Posterior vena cava (tissue), 2 donors: ENCODE results near the gene CCDC187. TPM values are rescaled to one million over a fixed set of nuclear protein-coding genes. Genes with fewer than 3 reads are reported as not detected.
"Not testable (repeated sequence)": the region's sequence is repeated elsewhere in the genome, so short reads cannot be mapped to it uniquely, and the experiment has no call there.

ENCODE experiments used
- DNase-seq: peaks from one replicate; pipeline ENCODE4 v3.0.0-alpha.2; 2020; ENCODE audit warnings: low spot score
- intact Hi-C, 2 donors: fragments of 100-400 bp; cut with DNase I; formaldehyde crosslinking; loops; one replicate each; pipeline versions ENCODE4 v1.14.1 to v1.14.2; 2022 to 2023
- total RNA-seq, 2 donors: library from RNA; stranded (reverse); fragmentation: NEBNext Ultra II Directional; extraction: Animal tissue kit (Norgen Biotek cat#: 25700); gene quantifications; one replicate each; pipeline ENCODE4 v1.2.1, GENCODE V29; 2021
- donor health status: DM: yes; HTN: yes; CAD: no.
- donor health status: DM: yes; HTN: yes; CAD: no.

Gene CCDC187
- total RNA-seq, 2 donors from 2014 or later: not detected

DNA sequence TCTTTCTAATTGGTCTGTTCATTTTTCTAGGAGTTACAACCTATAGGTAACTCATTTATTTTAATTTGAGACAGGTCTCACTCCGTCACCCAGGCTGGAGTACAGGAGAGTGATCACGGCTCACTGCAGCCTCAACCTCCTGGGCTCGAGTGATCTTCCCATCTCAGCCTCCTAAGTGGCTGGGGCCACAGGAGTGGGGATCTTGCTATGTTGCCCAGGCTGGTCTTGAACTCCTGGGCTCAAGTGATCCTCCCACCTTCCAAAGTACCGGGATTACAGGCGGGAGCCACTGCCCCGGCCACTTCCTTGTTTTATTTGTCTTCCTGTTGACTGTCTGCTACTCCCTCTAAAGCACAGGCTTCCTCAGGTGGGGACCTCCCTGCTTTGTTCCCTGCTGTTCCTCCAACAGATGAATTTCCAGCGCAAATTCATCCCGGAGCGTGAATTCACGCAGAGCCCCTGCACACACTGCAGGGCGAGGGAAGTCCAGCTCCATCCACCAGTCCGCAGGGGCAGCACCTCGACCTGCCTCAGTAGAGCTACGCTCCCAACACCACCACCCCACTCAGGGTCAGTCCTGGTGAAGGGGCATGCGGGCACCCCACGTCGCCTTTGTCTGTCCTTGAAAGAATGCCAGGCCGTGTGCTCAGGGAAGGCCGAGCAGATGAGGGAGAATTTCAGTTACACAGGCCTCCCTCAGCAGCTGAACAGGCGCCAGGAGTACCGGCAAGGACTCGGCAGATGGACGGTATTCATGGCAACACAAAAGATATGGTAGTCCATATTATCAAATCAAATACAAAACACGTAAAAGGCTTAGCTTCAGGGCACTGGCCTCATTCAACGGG lies 64.5 kb downstream of the CCDC187 start:
- intact Hi-C loops: no loop called here
- no peak for DNase-seq

DNA sequence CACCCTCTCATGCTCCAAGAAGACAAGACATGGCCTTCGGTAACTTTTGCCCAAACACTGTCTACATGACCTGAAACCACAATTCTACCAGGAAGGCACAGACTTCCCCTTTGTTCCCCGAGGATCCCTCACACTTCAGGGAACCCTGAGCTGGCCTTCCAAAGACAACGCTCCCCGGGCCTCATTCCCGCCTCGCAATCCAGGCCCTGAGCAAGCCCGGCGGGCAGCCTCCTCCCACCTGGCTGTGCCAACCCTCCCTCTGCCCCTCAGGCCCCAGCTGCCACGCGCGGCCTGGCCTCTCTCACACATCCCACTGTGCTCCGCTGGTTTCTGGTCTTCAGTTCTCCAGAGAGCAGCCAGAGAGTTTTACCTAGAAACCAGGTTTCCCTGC lies 65.6 kb downstream of the CCDC187 start:
- no peak for DNase-seq
- intact Hi-C loops: no loop called here

DNA sequence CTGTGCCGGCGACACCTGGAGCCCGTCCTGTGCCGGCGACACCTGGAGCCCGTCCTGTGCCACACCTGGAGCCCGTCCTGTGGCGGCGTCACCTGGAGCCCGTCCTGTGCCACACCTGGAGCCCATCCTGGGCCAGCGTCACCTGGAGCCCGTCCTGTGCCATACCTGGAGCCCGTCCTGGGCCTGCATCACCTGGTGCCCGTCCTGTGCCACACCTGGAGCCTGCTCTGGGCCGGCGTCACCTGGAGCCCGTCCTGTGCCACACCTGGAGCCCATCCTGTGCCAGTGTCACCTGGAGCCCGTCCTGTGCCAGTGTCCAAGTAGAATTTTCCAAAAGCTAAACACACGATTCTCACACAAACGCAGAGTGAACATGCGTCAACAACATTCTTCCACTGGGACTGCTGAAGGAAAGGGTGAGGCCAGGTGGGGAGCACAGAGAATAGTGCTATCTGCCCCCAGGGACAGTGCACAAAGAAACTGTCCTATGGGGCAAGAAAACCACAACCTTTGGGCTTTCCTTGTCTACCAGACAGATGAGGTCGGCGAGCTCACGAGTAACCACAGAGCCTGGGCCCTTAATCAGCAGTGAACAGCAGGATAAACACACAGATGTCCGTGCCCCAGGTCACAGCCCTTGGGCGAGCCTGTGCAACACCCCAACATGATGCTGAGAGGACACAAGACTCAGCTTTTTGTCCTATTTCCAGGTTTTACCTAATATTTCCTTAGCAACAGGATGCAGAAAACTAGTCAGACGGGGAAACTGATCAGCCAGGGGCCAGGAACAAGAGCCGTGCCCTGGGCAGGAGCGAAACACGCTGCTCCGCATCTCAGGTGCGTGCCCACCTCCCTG lies 66.2 kb downstream of the CCDC187 start:
- DNase-seq: no peak
- intact Hi-C loops: no loop called here

DNA sequence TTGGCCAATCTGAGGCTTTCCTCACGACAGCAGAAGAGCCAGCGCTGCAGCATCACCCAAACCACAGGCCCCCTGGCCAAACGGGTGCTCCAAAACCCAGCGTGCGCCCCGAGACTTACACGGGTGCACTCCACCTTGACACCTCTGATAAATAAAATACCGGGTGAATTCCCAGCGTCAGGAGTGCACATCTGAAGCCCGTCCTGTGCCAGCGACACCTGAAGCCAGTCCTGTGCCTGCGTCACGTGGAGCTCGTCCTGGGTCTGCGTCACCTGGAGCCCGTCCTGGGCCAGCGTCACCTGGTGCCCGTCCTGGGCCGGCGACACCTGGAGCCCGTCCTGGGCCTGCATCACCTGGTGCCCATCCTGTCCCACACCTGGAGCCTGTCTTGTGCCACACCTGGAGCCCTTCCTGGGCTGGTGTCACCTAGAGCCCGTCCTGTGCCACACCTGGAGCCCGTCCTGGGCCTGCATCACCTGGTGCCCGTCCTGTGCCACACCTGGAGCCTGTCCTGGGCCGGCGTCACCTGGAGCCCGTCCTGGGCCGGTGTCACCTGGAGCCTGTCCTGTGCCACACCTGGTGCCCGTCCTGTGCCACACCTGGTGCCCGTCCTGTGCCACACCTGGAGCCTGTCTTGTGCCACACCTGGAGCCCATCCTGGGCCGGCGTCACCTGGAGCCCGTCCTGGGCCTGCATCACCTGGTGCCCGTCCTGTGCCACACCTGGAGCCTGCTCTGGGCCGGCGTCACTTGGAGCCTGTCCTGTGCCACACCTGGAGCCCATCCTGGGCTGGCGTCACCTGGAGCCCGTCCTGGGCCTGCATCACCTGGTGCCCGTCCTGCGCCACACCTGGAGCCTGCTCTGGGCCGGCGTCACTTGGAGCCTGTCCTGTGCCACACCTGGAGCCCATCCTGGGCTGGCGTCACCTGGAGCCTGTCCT lies 67.2 kb downstream of the CCDC187 start:
- intact Hi-C loops, DNase-seq: not testable (repeated sequence)

DNA sequence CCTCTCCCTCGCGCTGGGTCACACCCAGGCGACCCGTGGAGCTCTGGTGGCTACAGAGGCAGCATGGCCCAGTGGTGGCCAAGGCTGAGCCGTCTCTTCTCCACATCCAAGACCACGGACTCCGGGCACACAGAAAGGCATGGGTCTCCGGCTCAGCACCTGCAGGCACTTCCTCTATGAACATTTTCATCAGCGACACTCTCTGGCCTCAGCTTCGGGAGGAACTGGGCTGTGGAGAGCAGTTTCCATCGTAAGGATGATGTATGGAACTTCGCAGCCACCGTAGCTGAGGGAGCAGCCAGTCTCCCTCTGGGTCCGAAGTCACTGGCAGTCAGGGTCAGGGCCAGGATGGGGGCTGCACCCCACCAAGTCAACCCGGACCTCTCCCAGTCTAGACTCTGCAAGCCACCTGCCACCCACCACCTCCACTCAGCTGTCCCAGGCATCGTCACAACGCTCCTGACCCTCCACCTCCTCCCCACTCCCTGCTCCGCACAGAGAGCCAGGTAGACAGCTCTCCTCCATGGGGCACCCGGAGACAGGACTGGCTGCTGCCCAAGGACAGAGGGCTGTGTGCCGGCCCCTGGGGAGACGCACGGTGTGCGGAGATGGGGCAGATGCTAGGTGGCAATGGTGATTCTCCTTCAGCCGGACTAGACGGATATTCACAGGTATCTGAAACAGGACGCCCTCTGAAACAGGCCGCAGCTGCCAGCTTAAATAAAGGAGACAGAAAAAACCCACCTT lies 68.0 kb downstream of the CCDC187 start:
- intact Hi-C loops: no loop called here

DNA sequence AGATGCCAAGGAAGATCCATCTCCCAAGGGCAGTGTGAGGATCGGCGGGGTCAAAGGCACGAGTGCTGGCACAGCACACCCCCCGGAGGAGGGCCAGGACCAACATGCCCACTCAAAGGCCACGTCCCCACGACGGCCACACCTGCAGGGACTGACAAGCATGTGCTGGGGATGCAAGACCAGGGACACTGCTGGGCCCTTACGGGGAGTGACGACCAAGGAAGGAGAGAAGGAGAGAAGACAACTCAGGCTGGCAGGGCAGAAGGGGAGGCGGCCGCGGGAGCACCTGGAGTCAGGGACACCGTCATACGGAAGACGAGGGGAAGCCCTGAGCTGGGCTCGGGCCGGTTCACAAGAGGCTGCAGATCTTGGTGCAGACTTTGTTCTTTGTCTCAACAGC lies 68.7 kb downstream of the CCDC187 start:
- intact Hi-C loops: no loop called here
- no peak for DNase-seq

More for the DNA sequence above, 68.0 kb downstream of the CCDC187 start:
- DNase-seq: no peak

DNA sequence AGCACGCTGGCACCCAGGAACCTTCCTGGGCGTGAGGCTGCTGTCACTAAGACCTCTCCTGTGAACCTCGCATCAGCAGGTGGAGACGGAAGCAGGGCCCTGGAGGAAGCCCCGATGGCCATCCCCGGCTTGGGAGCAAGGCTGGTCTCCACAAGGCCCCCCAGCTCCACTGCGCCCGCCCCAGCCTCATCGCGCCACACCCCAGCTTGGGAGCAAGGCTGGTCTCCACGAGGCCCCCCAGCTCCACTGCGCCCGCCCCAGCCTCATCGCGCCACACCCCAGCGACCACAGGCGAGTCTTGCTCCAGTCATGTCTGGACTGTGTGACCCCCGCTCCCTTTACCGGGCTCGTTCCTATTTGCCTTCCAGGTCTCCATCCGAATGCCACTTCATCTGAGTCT lies 69.3 kb downstream of the CCDC187 start:
- no peak for DNase-seq
- intact Hi-C loops: no loop called here

DNA sequence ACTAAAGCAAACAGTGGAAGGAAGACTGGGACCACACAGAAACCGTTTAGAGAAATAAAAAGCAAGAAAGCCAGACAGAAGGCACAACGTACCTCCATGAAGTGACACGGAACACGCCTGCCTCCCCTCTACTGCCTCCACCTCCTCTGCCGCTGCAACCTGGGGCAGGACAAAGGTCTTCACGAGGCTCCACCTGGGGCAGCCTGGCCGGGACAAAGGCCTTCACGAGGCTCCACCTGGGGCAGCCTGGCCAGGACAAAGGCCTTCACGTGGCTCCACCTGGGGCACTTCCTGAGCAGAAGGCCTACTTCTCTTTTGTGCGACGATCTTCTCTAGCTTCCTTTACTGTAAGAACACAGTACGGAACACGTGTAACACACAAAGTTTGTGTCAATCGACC lies 70.0 kb downstream of the CCDC187 start:
- intact Hi-C loops: no loop called here
- no peak for DNase-seq

DNA sequence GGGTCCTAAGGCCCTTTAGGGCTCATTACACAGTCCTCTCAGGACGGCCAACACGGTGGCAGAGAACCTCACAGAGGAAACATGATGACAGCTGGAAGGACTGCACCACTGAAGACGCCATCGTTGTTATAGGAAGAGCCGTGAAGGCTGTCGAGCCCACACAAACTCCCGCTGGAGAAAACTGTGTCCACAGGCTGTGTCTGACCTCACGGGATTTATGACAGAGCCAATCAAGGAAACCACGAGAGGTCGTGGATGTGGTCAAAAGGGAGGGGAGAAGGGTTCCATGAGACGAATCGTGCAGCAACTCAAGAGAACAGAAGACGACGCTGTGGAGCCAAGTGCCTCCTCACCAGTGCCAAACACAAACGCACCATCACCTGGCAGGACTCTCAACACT lies 70.5 kb downstream of the CCDC187 start:
- no peak for DNase-seq
- intact Hi-C loops: no loop called here

DNA sequence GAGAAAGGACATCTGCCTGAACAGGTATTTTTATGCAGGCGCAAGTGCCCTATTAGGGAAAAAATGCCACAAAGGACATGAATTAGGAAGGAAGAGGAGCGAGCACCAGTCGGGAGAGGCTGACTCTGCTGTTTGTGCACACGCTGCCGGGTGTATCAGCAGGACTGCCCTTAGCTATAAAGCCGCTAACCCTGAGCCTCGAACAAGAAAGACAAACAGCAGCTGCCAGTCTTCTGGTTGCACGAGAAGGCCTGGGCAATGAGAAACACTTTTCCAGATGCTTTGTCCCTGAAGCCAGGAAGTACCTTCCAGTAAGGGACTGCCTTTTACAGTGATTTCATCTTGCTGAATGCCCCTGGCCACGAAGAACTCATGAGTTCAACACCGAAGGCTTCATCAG lies 70.9 kb downstream of the CCDC187 start:
- intact Hi-C loops: no loop called here
- DNase-seq: no peak

DNA sequence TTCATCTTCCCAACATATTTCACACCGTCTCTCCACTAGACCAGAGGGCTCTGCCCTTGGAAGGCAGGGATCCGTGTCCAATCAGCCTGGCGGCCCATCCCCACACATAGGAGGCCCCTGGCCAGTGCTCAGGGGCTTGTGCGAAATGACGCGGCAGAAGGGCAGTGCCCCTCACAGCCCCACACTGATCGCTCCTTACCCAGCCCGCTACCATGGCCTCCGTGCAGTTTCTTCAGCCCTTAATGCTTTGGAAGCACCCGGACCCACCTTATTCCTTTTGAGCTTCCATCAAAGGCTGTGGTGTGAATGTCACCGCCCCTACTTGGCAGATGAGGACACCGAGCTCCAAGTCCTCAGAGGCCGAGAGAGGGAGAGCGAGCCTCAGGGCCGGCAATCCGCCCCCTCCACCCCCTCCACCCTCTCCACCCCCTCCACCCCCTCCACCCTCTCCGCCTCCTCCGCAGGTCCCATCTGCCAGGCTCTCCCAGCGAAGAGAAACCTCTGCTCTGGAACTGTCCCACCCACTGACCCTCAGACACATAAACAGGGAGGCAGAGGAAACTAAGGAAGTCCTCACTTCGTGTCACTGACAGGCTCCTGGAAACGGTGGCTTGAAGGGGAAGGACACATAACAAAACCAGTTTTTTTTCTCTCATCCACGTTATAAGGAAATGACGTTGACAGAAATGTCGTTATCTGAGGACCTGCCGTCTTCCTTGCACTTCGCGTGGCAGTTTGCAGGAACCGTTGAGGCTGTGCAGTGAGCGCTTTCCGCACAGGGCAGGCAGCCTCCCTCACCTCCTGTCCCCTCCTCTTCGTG lies 72.2 kb downstream of the CCDC187 start:
- no peak for DNase-seq
- intact Hi-C loops: no loop called here

DNA sequence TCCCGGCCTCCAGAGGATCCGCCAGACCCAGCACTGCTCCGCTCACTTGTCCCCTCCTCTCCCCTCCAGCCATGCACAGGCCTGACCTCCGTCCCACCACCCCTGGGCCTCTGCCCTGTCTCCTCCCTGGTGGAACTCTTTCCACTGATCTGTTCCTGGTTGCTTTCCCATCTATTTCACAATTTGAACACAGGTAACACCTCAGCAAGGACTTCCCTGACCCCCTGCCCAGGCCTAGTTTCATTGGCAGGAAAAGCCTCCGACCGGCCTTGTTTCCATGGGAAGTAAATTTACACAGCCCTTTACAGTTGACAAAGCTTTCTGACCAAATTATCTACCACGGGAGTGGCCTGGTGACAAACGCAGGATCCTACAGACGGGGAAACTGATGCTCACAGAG lies 73.1 kb downstream of the CCDC187 start:
- DNase-seq: no peak
- intact Hi-C loops: no loop called here

DNA sequence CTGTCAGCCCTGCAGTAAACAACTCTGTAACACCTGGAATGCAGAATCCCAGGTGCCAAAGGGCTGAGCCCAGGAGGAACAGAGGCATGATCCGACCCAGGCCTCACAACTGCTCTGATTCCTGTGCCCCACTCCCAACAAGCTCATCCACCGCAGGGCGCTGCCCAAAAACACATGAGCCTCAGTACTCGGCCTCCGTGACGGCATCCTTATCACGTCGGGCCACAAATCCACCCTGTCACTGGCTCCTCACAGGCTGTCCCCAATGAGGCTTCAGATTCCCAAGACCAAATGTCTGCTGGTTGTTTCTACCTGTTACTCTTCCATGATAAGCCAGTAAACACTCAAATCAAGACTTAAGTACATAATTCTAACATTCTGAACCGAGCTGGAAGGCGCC lies 73.5 kb downstream of the CCDC187 start:
- intact Hi-C loops: no loop called here

DNA sequence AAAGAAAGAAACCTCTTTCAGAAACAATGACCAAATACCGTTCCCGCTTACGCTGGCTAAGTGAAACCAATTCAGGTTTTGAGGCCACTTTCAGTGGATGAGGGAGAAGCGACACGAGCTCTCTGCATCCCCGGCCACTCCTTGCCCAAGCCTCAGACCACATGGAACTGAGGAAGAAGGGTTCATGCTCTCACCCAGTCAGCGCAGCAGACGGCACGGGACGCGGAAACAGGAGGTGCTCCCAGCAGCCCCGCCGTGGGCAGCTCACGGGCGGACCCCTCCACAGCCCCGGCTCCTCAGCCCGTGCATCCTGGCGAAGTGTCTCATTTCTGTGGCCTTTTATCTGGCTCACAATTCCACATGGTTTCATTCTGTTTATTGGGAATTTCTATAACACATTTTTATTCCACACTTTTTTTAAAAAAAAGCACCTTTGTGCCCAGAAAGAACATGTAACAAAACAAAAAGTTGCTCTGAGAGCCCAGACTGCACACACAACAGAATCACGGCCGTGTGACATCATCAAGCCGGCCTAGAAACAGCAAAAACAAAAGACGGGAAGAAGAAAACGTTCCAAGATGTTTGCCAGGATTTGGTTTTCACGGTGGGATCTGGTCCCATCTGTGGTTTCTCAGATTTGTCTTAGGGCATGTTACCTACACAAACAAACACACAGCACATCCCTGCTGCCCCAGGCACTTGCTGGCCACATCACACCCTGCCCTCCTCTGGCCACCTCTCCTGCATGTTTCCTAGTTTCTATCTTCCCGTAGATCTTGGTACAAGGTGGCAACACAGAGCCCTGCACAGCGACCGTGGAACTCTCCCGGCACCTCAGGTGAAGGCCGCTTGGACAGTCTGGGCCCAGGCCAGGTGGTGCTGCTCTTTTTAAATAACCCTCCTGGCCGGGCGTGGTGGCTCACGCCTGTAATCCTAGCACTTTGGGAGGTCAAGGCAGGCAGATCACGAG lies 74.5 kb downstream of the CCDC187 start:
- DNase-seq: no peak
- intact Hi-C loops: no loop called here

More for the DNA sequence above, 73.5 kb downstream of the CCDC187 start:
- no peak for DNase-seq

DNA sequence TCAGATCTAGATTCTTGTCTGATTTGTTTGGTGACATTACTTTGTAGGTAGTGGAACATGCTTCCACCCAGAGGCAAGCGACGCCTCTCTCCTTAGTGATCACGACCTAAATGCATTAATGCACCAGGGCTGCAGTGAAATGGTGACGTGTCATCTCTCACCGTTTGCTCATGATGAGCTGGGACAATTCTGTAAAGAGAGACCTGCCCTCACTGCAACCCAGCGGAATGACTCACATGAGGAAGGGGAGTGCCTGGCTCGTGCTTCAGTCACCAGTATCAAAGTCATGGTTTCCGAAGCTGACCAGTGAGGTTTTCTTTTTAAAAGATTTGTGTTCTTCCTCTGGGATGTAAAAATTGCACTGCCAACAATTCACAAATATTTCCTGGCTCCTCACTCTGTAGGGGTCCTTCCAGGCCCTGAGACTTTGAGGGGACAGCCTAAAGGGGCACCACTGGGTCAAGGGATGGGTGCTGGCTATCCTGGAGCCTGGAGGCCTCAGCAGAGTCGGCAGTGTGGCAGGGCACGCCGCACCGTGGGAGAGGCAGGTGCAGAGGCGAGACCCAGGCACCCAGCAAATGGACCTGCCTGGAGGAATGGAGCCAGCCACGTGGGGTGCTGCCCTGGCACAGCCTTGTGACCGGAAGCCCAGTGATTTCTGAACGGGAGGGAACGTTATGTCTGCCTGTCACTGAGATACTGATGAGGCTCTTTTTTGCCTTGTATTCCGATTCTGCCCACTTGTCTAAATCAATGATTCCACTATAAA lies 75.6 kb downstream of the CCDC187 start:
- intact Hi-C loops: no loop called here
- DNase-seq: no peak
